Trophoblast cell (in vitro differentiated cells and primary cell): ENCODE measurements around the gene LRRIQ3.

Source experiments
- DNase-seq, 2 donors: peaks; one replicate each; pipeline ENCODE4 v3.0.0-alpha.2; 2016
- H2AFZ ChIP-seq: 2 replicates; pipeline ENCODE4 v1.6.1; 2013; ENCODE audit warnings: low read length, moderate library complexity, mild to moderate bottlenecking; ENCODE audit not compliant: insufficient read depth, poor library complexity
- H2AK5ac ChIP-seq: 2 replicates; pipeline ENCODE4 v1.6.1; 2013; ENCODE audit warnings: mild to moderate bottlenecking, low read length
- H2BK120ac ChIP-seq: 2 replicates; pipeline ENCODE4 v1.6.1; 2013; ENCODE audit warnings: low read length, mild to moderate bottlenecking, moderate library complexity; ENCODE audit not compliant: insufficient read depth, poor library complexity
- H2BK12ac ChIP-seq: 2 replicates; pipeline ENCODE4 v1.6.1; 2013; ENCODE audit warnings: mild to moderate bottlenecking, low read length, moderate library complexity
- H2BK5ac ChIP-seq: 2 replicates; pipeline ENCODE4 v1.6.1; 2013; ENCODE audit warnings: low read length, low read depth, moderate library complexity, mild to moderate bottlenecking; ENCODE audit not compliant: poor library complexity
- H3K14ac ChIP-seq: 2 replicates; pipeline ENCODE4 v1.6.1; 2013; ENCODE audit warnings: mild to moderate bottlenecking, low read length
- H3K18ac ChIP-seq: 2 replicates; pipeline ENCODE4 v1.6.1; 2013; ENCODE audit warnings: mild to moderate bottlenecking, low read length
- H3K23ac ChIP-seq: 2 replicates; pipeline ENCODE4 v1.6.1; 2013; ENCODE audit warnings: low read length
- H3K27ac ChIP-seq: 2 replicates; pipeline ENCODE4 v1.5.1; 2013; ENCODE audit warnings: low read depth, mild to moderate bottlenecking, inconsistent platforms, low read length, moderate library complexity
- H3K27me3 ChIP-seq: 2 replicates; pipeline ENCODE4 v1.6.1; 2013; ENCODE audit warnings: inconsistent platforms, mild to moderate bottlenecking, low read length, moderate library complexity; ENCODE audit not compliant: insufficient read depth
- H3K36me3 ChIP-seq, 2 experiments: 1 replicate in 1 of 2; 2 replicates in 1 of 2; pipeline ENCODE4 v1.6.1; 2013; ENCODE audit warnings: low read length in 2 of 2, mild to moderate bottlenecking in 2 of 2, moderate library complexity in 1 of 2; ENCODE audit not compliant: insufficient read depth in 2 of 2, control insufficient read depth in 1 of 2
- H3K4ac ChIP-seq: 2 replicates; pipeline ENCODE4 v1.6.1; 2013; ENCODE audit warnings: low read depth, mild to moderate bottlenecking, low read length, moderate library complexity
- H3K4me1 ChIP-seq, 2 experiments: 1 replicate in 1 of 2; 2 replicates in 1 of 2; pipeline ENCODE4 v1.6.1; 2013; ENCODE audit warnings: low read length in 2 of 2, mild to moderate bottlenecking in 2 of 2, moderate library complexity in 1 of 2; ENCODE audit not compliant: insufficient read depth in 2 of 2, control insufficient read depth in 1 of 2
- H3K4me2 ChIP-seq: 2 replicates; pipeline ENCODE4 v1.6.1; 2013; ENCODE audit warnings: inconsistent platforms, mild to moderate bottlenecking, low read length, moderate library complexity
- H3K4me3 ChIP-seq: 2 replicates; pipeline ENCODE4 v1.5.1; 2013; ENCODE audit warnings: mild to moderate bottlenecking, low read depth, low read length, inconsistent platforms
- H3K79me1 ChIP-seq: one replicate; pipeline ENCODE4 v1.6.1; 2013; ENCODE audit warnings: low read length
- H3K79me2 ChIP-seq: 2 replicates; pipeline ENCODE4 v1.6.1; 2013; ENCODE audit warnings: low read length, mild to moderate bottlenecking; ENCODE audit not compliant: control insufficient read depth, insufficient read depth, poor library complexity
- H3K9ac ChIP-seq: 2 replicates; pipeline ENCODE4 v1.6.1; 2013; ENCODE audit warnings: mild to moderate bottlenecking, low read length
- H3K9me3 ChIP-seq: 2 replicates; pipeline ENCODE4 v1.6.1; 2013; ENCODE audit warnings: low read depth, mild to moderate bottlenecking, control low read depth, inconsistent platforms, low read length; ENCODE audit not compliant: insufficient read depth
- H4K12ac ChIP-seq: 2 replicates; pipeline ENCODE4 v1.6.1; 2013; ENCODE audit warnings: low read depth, mild to moderate bottlenecking, low read length, moderate library complexity
- H4K8ac ChIP-seq: 2 replicates; pipeline ENCODE4 v1.6.1; 2013; ENCODE audit warnings: low read depth, mild to moderate bottlenecking, low read length, moderate library complexity
- H4K91ac ChIP-seq: one replicate; pipeline ENCODE4 v1.6.1; 2013; ENCODE audit warnings: low read depth, mild to moderate bottlenecking, low read length, moderate library complexity
- WGBS: extraction: QIAGEN DNeasy Blood & Tissue Kit; methylation state at CpG from one replicate; pipeline ENCODE4 v1.1.7; 2013; ENCODE audit warnings: missing lambda C conversion rate; ENCODE audit not compliant: insufficient read length, insufficient coverage; ENCODE audit errors: extremely low coverage; 5-methylcytosine and 5-hydroxymethylcytosine counted together

The LRRIQ3 gene

DNA sequence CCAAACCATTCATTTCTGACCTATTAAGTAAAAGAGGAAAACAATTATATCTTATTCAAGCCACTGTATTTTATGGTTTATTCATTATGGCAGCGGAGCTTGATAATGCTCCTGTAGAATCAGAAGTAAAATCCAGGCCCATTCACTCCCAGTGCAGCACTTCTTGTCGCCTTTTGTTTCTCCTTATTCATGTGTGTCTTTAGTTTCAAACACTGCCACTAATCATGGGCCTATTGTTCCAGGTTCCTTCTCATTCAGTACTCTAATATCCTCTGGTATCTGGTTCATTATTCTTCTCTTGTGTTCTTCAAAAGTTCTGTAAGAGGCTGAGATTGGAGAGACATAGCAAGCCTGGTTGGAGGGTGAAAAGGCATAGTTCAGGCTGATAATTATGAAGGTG is 218.3 kb downstream of the LRRIQ3 start:
- Histone ChIP-seq H3K79me2 (no peaks in the 10 kb centered on the region), H2BK12ac (no peak overlapping the region), H3K14ac (no peak overlapping the region), H3K27ac (no peak overlapping the region), H3K27me3 (no peaks in the 10 kb centered on the region), H3K9me3 (no peaks in the 10 kb centered on the region), H3K4ac (no peak overlapping the region), H4K91ac (no peak overlapping the region), H3K4me1 (no peaks in the 10 kb centered on the region), H2BK5ac (no peak overlapping the region), H3K4me3 (no peak overlapping the region), H4K8ac (no peak overlapping the region), H4K12ac (no peak overlapping the region), H2AK5ac (no peak overlapping the region), H2BK120ac (no peak overlapping the region), H3K9ac (no peak overlapping the region), H3K79me1 (no peaks in the 10 kb centered on the region), H3K4me2 (no peak overlapping the region), H3K23ac (no peak overlapping the region), H3K18ac (no peak overlapping the region), H3K36me3 (no peaks in the 10 kb centered on the region), H2AFZ (no peak overlapping the region)
- WGBS, result no CpG with 5 or more reads among the region's 2 CpGs
- DNase-seq, result no peak

DNA sequence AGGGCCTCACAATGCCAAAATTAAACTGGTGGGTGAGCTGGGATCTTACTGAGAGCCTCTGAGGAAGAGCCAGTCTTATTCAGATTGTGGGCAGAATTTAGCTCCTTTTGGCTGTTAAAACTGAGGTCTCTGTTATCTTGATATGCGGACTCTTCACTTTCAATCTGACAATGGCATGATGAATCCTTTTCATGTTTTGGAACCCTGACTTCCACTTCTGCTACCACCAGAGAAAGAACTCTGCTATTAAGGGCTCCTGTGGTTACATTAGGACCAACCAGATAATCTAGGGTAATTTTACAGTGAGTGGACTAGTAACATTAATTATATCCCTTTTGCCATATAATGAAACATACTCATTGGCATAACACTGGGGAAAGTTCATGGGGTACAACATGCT is 219.0 kb downstream of the LRRIQ3 start:
- H4K91ac ChIP-seq, result no peak overlapping the region
- H2BK5ac ChIP-seq, result no peak overlapping the region
- H2BK12ac ChIP-seq, result no peak overlapping the region
- no peaks in the 10 kb centered on the region for H3K9me3 ChIP-seq
- H3K9ac ChIP-seq, result no peak overlapping the region
- no peak overlapping the region for H3K27ac ChIP-seq
- no peaks in the 10 kb centered on the region for H3K79me1 ChIP-seq
- DNase-seq, result no peak
- H2AFZ ChIP-seq, result no peak overlapping the region
- H3K23ac ChIP-seq, result no peak overlapping the region
- H2AK5ac ChIP-seq, result no peak overlapping the region
- H2BK120ac ChIP-seq, result no peak overlapping the region
- H3K79me2 ChIP-seq, result no peaks in the 10 kb centered on the region
- H3K4me1 ChIP-seq, result no peaks in the 10 kb centered on the region
- H3K14ac ChIP-seq, result no peak overlapping the region
- no peak overlapping the region for H4K8ac ChIP-seq
- no peak overlapping the region for H3K4ac ChIP-seq
- no peak overlapping the region for H3K4me2 ChIP-seq
- H3K18ac ChIP-seq, result no peak overlapping the region
- H4K12ac ChIP-seq, result no peak overlapping the region
- H3K4me3 ChIP-seq, result no peak overlapping the region
- H3K27me3 ChIP-seq, result no peaks in the 10 kb centered on the region
- no CpG with 5 or more reads among the region's 1 CpG for WGBS
- no peaks in the 10 kb centered on the region for H3K36me3 ChIP-seq
